ENCODE data around the gene DLX5. TPM values are rescaled to one million over a fixed set of nuclear protein-coding genes. Genes with fewer than 3 reads are reported as not detected.
"Not testable (repeated sequence)": the region's sequence is repeated elsewhere in the genome, so short reads cannot be mapped to it uniquely, and the experiment has no call there.

DLX5 gene
- 0.27 to 7.5 TPM (median 0.77 TPM) in 3 replicates for total RNA-seq
- long read RNA-seq = 0 reads

DNA sequence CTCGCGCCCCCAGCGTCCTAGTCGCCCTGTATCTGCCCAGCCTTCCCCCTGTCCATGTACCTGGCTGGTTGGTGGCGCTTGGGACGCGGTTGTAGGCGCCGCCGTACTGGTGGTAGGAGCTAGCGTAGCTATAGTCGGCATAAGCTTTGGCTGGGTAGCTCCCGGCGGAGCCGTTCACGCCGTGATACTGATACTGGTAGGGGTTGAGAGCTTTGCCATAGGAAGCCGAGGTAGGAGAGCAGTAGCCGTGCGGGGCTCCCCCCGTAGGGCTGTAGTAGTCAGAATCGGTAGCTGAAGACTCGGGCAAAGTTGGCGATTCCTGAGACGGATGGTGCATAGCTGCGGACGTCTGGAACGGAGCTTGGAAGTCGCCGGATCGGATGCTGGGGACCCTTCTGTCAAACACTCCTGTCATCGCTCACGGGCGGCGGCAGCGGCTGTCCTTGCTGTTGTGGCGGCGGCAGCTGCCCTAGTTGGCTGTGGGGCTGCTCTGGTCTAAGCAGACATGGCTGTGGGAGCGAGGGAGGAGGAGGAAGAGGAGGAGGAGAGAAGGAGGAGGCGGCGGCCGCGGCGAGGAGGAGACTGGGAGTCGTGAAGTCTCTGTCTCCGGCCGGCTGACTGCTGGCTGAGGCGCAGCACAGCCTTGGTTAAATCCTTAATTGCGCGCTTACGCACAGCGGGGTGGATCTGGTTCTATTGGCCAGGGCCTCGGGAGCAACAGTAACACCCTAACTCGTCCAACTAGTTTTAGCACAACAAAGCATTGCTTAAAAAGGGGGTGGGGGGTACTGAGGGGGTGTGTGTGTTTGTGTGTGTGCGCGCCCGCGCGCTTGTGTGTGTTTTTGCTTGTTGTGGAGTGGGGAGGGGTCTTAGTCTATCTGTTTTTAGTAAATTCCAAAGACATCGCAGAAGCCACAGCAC lies at the start of gene DLX5:
Gene DLX5, minus strand, starts transcription at position 623 of the 921 bp plus-strand sequence. Its CDS starts 208 bp downstream, at position 415.
- no peaks in the 10 kb centered on the region for H3K9me3 Mint-ChIP-seq (ENCODE audit: low read depth)
- TF ChIP-seq, protein P1, sequence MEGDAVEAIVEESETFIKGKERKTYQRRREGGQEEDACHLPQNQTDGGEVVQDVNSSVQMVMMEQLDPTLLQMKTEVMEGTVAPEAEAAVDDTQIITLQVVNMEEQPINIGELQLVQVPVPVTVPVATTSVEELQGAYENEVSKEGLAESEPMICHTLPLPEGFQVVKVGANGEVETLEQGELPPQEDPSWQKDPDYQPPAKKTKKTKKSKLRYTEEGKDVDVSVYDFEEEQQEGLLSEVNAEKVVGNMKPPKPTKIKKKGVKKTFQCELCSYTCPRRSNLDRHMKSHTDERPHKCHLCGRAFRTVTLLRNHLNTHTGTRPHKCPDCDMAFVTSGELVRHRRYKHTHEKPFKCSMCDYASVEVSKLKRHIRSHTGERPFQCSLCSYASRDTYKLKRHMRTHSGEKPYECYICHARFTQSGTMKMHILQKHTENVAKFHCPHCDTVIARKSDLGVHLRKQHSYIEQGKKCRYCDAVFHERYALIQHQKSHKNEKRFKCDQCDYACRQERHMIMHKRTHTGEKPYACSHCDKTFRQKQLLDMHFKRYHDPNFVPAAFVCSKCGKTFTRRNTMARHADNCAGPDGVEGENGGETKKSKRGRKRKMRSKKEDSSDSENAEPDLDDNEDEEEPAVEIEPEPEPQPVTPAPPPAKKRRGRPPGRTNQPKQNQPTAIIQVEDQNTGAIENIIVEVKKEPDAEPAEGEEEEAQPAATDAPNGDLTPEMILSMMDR (IDR thresholded peaks at IDR 0.05) = no peak
- peaks cover 73% of the 10 kb centered on the region for H3K27me3 Mint-ChIP-seq (ENCODE audit: low read depth)
- peaks cover 66% of the 10 kb centered on the region for H3K4me1 Mint-ChIP-seq (ENCODE audit: low read depth)
- no peak within 1 kb of the TSS for H3K27ac Mint-ChIP-seq (ENCODE audit: unreplicated experiment)
- H3K36me3 Mint-ChIP-seq (ENCODE audit: low read depth) = peaks cover 8% of the 10 kb centered on the region
- peak within 1 kb of the TSS; percentile 80 for H3K4me3 Mint-ChIP-seq (ENCODE audit: unreplicated experiment)
- no peak for DNase-seq (ENCODE audit: low spot score)

DNA sequence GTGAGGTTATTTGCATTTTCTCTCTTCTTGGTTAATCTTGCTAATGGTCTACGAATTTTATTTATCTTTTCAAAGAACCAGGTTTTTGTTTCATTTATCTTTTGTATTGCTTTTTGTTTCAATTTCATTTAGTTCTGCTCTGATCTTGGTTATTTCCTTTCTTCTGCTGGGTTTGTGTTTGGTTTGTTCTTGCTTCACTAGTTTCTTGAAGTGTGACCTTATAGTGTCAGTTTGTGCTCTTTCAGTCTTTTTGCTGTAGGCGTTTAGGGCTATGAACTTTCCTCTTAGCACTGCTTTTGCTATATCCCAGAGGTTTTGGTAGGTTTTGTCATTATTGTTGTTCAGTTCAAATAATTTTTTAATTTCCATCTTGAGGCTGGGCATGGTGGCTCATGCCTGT lies 47.4 kb upstream of the DLX5 start:
- peaks cover 38% of the 10 kb centered on the region for H3K27me3 Mint-ChIP-seq (ENCODE audit: low read depth)
- H3K36me3 Mint-ChIP-seq (ENCODE audit: low read depth); H3K4me1 Mint-ChIP-seq (ENCODE audit: low read depth); H3K27ac Mint-ChIP-seq (ENCODE audit: unreplicated experiment); H3K4me3 Mint-ChIP-seq (ENCODE audit: unreplicated experiment); DNase-seq (ENCODE audit: low spot score): not testable (repeated sequence)
- peaks cover 29% of the 10 kb centered on the region for H3K9me3 Mint-ChIP-seq (ENCODE audit: low read depth)

DNA sequence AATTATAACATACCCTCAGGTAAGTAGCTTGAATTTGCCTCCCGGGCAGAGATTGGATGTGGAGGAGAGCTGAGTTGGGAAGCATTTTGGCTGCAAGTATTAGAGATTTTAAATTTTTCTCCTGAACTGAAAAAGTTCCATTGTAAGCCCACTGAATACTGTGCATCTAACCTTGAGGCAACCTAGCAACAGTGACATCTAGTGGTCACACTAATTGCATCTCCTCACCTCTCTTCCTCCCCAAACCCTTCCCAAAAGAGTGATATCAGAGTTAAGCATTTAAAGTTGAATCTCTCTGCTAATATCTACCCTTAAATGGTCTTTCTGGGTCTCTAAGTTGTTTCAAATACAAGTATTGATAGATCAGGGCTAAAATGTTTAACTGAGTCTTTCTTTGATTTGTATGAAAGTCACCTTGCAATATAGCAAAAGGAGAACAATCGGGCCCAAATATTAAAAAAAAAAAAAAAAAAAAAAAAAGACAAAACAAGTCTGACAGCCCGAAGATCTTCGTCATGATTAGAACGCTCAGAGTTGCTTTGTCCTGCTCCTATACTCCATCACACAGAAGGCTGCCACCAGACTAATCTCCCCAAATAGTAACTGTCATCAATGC lies 40.4 kb upstream of the DLX5 start:
- peaks cover 17% of the 10 kb centered on the region for H3K27me3 Mint-ChIP-seq (ENCODE audit: low read depth)
- TF ChIP-seq, protein P1 (IDR thresholded peaks at IDR 0.05) = peak; percentile 86
- no peak overlapping the region for H3K4me3 Mint-ChIP-seq (ENCODE audit: unreplicated experiment)
- DNase-seq (ENCODE audit: low spot score) = no peak
- H3K4me1 Mint-ChIP-seq (ENCODE audit: low read depth) = no peaks in the 10 kb centered on the region
- no peak overlapping the region for H3K27ac Mint-ChIP-seq (ENCODE audit: unreplicated experiment)
- peaks cover 2% of the 10 kb centered on the region for H3K9me3 Mint-ChIP-seq (ENCODE audit: low read depth)
- H3K36me3 Mint-ChIP-seq (ENCODE audit: low read depth) = no peaks in the 10 kb centered on the region

DNA sequence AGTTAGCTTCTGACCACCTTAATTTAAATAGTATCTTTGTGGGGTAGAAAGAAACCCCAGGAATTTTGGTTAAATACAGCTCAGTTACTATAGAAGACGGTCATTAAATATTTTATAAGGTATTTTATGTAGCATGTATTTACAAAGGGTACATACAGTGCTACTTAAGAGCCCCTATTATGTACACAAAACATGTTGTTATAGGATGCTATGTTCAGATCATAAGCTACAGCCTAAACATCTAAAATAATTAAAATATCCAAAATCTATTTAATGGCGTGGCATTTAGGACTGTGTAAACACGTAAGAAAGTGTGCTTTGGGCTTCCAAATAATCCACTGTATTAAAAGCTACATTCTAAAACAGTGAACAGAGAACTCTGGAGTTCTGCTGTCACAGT lies 39.4 kb upstream of the DLX5 start:
- H3K4me3 Mint-ChIP-seq (ENCODE audit: unreplicated experiment) = no peak overlapping the region
- H3K36me3 Mint-ChIP-seq (ENCODE audit: low read depth) = peaks cover 4% of the 10 kb centered on the region
- no peaks in the 10 kb centered on the region for H3K4me1 Mint-ChIP-seq (ENCODE audit: low read depth)
- DNase-seq (ENCODE audit: low spot score) = no peak
- peaks cover 12% of the 10 kb centered on the region for H3K9me3 Mint-ChIP-seq (ENCODE audit: low read depth)
- TF ChIP-seq, protein P1 (IDR thresholded peaks at IDR 0.05) = no peak
- peaks cover 14% of the 10 kb centered on the region for H3K27me3 Mint-ChIP-seq (ENCODE audit: low read depth)
- no peak overlapping the region for H3K27ac Mint-ChIP-seq (ENCODE audit: unreplicated experiment)

DNA sequence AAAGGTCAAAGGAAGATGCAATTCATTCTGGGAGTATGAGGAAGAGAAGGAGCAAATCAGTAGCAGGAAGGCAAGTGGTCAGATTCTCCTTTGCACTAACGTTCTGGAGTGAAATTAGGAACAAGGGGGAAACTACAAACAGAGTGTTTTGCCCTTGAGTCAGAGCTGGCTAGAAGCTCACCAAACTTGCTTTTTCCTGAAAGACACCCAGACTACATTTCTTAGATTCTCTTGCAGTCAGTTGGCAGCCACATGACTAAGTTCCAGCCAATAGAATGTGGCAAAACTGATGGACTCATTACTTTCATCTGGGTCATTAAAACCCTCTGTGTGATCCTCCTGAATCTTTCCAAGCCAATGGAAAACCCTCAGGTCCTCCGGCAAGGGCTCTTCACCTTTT lies 18.6 kb upstream of the DLX5 start:
- Mint-ChIP-seq H3K4me3 (ENCODE audit: unreplicated experiment) (no peak overlapping the region), H3K27me3 (ENCODE audit: low read depth) (peaks cover 46% of the 10 kb centered on the region), H3K27ac (ENCODE audit: unreplicated experiment) (no peak overlapping the region), H3K4me1 (ENCODE audit: low read depth) (no peaks in the 10 kb centered on the region), H3K36me3 (ENCODE audit: low read depth) (no peaks in the 10 kb centered on the region), H3K9me3 (ENCODE audit: low read depth) (peaks cover 3% of the 10 kb centered on the region)
- TF ChIP-seq, protein P1 (IDR thresholded peaks at IDR 0.05) = no peak
- no peak for DNase-seq (ENCODE audit: low spot score)
